Subcutaneous adipose tissue (tissue), 4 donors: ENCODE data around the gene SHMT2. TPM values are rescaled to one million over a fixed set of nuclear protein-coding genes. Genes with fewer than 3 reads are reported as not detected.

Experiments used
- CTCF ChIP-seq: fragments of 450-650 bp; IDR thresholded peaks from one replicate; pipeline ENCODE4 v1.5.1; 2016; ENCODE audit warnings: low read depth, mild to moderate bottlenecking, control low read depth, antibody characterized with exemption, moderate library complexity
- total RNA-seq, 4 donors: library from RNA; depleted of rRNA; stranded (reverse); fragments of >200 nt; gene quantifications; one replicate each; pipeline ENCODE4 v1.1.0, GENCODE V29; 2016

The SHMT2 gene
- total RNA-seq, 4 donors from 2014 or later, result 19.1 to 41.6 (median 32.7) TPM

DNA sequence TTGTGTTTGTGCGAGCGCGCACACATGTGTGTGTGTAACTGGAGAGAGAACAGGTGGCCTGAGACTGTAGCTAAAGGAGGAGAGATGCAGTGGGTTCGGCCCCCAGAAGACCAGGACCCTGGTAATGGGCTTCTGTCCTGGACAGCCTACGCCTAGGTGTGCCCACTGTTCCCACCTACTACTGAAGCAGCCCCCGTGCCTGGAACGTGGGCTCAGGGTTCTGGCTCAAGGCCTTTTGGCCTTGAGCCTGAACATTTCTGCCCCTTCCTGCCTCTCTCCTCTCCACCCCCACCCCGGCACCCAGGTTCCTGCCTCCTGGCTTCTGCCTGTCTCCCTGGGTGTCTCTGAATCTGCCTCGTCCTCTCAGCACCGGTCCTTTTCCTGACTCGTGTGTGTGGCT lies 14.4 kb upstream of the SHMT2 start:
- TF ChIP-seq CTCF, result no peak

DNA sequence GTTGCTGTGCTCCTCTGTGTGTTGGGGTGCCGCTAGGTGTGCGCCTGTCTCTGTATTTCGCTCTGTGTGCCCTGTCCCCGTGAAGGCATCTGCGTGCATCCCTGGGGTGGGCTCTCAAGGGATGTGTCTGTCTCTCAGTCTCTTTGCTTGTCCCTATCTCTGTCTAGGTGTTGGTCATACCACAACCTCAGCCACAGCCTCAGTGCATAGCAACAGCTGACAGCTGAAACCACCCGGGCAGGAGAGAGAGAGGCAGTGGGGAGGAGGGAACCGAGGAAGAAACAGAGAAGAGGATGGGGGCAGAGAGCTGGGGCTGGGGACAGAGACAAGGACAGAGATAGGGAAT lies 13.9 kb upstream of the SHMT2 start:
- TF ChIP-seq CTCF, result no peak

GRCh38 chr12:57216014-57216911 lies 13.2 kb upstream of the SHMT2 start, which contains the start of gene NXPH4:
Gene NXPH4 (plus strand): TSS chr12:57216794. CDS start chr12:57216970, 176 bp downstream.
- no peak for TF ChIP-seq CTCF

DNA sequence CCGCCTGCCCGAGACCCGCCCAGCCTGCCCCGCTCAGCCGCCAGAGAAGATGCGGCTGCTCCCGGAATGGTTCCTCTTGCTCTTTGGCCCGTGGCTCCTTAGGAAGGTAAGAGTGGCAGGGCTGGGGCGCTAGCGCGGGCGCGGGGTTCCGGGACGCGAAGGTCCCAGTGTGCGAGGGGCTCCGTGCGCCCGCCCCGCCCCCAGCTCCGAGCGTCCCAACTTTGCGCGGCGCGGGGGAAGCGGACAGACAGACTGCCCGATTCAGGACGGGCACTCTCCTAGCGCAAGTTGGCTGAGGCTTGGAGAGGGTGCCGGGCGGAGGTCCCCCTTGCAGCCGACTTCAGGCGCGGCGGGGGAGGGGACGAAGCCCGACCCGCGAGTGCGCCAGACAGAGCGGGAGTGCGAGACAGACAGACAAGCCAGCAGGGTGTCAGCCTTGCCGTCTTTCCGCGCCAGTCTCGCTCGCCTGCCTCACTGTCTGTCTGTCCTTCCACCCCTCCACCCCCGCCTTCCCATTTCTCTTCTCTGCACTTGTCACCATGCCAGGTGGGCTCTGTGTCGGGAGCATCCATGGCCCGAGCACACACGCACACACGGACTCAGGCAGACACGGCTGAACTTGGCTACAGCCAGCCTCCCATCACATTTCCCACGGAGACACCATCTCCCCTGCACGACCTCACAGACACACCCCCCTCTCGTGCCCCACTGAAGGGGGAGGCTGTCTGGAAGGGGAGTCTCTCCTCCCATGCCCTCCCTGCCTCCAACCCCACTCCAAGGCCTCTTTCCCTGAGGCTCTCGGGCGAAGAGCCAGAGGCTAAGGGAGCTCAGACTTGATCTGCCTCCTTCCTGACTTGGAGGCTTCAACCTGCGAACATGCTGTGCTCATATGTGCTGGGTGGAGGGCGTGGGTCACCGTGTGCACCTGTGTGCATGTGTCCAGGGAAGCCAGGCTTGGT lies 12.3 kb upstream of the SHMT2 start:
- TF ChIP-seq CTCF, result no peak

GRCh38 chr12:57218030-57218853 lies 11.3 kb upstream of the SHMT2 start:
- no peak for TF ChIP-seq CTCF

DNA sequence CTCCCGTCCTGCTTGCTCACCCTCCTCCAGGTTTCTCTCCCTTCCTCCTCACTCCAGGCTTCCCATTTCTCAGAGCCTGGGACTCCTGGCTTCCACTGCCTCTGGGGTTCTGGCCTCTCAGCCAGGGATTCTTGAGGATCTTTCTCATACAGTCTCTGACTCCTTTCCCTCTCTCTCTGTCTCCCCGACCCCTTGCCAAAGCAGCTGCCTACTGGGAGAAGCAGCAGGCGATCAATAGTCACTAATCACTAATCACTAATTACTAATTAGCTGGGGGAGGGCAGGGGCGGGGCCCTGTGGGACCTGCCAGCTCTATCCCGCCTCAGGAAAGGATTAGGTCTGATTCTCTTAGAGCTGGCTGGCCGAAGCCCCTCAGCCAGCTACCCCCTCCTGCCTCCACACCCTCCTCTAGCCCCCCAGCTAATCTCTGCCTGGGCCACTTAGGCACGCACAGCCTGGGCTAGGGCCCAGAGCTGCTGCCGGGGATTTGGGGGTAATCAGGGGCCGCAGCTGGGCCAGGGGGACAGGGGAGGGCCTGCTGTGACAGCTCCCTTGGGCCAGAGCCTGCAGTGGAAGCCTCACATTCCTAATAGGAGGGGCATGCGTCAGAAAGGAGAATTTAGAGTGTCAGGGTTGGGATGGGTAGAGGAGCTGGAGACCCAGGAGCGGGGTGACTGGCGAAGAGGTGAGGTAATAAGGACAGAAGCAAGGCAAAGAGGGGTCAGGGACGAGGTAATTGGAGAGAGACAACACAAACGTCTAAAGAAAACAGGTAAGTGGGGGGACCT lies 10.1 kb upstream of the SHMT2 start:
- no peak for TF ChIP-seq CTCF
